Measurements from ENCODE around the gene NFKB1. TPM values are rescaled to one million over a fixed set of nuclear protein-coding genes. Genes with fewer than 3 reads are reported as not detected.
A peak's percentile ranks its signal among the peaks of the same experiment; 100 is the strongest.
"Not testable (repeated sequence)": the region's sequence is repeated elsewhere in the genome, so short reads cannot be mapped to it uniquely, and the experiment has no call there.

Gene NFKB1
- total RNA-seq, 1 donor from 2014 or later: 33.4 TPM

DNA sequence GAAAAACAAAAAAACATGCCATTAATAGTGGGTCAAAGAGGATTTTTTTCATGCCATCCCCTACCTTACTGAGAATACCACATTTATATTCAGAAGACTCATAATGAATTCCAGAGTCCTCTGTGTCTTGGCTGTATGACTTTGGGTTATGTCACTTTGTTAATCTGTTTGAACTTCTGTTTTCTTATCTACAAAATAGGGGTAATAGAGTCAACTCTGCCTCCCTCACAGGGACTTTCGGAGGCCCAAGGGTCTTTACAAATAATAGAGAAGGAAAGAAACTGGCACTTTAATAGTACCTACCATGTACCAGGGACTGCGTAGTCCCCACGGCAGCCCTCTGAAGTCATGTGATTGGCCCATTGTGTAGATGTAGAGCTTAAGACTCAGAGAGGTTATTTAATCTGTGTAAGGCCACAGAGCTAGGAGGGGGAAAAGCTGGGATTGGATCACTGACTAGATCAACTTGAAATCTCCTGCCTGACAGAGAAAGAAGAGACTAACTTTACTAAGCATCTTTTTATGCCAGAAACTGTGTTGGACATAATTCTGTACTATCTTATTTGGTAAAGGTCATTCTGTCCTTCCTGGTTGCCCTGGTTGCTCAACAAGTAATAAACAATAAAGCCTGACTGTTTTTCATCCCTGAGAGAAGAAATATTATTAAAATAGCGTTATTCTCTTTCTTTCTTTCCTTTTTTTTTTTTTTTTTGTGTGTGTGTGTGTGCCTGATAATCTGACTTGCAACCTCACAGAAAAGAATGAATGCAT is 59.6 kb downstream of the NFKB1 start:
- DNase-seq (ENCODE audit: low read depth): no peak

DNA sequence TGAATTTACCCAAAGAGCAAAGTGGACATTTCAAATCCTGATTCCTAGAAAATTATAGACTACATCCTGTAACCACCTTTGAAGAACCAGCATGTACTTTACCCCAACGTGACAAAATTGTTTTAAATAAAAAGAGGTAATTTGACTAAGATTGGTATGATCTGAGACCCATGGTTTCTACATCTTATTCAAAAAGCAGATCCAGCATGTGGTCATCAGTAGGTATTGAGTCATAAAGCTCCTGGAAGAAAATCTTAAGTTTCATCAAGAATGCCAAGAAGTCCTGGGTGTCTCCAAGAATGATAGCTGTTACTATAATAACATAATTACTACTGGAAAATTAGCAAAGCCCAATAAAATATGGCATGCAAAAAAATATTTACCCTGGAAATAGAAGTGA is 61.8 kb downstream of the NFKB1 start:
- DNase-seq (ENCODE audit: low read depth): no peak

DNA sequence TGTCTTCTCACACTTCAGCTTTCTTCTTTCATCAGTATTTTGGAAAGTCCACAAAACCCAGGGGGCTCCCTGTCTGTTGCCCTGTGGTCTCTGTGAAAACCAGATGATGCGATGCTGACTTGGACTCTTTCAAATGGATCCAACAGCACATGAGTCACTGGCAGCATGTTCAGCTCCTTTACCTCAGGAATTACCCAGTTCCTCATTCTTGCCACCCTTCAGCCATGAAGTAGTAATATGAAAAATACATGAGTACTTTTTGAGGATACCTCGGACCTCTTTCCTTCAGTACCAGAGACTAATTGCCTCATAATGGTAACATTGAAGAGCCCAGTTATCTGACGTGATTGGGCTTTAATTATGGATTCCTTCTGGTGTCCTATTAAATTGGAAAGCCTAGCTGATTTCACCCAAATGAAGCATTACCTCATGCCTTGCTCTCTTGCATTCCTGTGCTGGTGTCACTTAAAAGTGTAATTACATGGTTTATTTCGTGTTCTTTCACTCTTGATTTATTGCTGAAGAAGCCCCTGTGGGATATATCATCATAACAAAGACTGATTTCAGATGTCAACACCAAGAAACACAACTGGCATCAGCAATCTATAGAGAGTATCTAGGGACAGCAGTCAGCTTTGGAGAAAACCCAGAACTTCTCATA is 63.4 kb downstream of the NFKB1 start:
- DNase-seq (ENCODE audit: low read depth): peak; percentile 51

DNA sequence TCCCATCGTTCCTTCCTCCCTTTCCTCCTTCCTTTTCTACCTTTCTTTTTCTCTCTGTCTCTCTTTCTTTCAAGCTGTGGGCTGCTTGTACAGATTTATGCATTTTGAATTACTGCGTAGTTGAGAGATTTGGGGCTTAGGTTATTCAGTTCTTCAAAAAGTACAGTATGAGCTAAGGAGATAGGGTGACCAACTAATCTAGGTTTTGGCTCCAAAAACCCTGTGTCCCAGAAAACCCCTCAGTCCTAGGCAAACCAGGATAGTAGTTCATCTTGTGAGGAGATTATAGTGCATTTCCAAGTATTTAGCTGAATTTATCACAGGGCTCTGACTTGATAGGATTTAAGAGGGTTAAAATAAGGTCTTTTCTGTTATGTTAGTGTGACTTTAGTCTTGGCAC is 64.5 kb downstream of the NFKB1 start:
- no peak for DNase-seq (ENCODE audit: low read depth)

DNA sequence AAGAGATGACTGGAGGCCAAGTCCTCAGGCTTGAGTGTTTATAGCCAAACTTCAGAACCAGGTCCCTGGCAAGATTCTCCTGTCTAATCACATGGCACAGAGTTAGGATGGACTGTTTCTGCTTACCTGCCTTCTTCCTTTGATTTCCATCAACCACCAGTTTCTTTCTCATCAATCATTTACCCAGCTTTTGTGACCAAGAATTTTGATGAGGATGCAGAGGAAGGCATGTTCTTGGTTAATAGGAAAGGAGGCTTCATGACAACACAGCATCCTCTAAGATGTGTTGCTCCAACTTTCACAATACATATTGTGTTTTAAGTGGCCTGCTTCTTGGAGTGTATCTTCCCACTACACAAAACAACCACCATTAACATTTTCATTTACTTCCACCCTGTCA is 65.3 kb downstream of the NFKB1 start:
- no peak for DNase-seq (ENCODE audit: low read depth)

DNA sequence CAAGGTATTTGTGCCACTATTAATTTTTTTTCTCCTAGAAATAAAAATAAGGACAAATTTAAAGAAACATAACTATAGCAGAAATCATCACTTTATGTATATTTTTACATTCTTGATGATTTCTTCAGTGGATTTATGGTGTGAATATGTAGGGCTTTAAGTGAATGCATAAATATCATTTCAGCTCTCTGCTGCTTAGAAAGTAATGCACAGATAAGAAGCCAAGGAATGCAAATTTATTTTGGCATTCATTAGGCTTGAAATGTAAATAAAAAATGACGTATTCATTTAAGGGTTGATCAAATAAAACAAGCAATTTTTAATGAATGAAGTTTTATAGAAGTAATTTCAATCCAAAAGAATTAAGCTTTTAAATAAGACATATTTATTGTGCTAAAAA is 66.3 kb downstream of the NFKB1 start:
- DNase-seq (ENCODE audit: low read depth): no peak

DNA sequence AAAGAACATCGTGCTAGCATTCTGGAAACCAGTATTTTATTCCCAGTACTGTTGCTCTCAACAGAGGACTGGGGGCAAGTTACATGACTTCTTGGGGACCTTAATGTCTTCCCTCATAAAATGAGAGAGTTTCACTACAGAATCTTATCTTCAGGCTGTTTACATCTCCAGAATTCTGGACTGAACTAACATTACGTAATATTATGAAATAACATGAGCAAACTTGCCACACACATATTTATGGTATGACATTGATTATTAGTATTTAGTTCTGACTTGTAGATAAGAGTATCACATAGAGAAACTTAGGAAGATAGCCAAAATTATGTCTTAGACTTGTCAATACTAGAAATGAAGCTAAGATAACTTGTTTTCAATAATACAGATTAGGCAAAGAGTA is 68.0 kb downstream of the NFKB1 start:
- no peak for DNase-seq (ENCODE audit: low read depth)

DNA sequence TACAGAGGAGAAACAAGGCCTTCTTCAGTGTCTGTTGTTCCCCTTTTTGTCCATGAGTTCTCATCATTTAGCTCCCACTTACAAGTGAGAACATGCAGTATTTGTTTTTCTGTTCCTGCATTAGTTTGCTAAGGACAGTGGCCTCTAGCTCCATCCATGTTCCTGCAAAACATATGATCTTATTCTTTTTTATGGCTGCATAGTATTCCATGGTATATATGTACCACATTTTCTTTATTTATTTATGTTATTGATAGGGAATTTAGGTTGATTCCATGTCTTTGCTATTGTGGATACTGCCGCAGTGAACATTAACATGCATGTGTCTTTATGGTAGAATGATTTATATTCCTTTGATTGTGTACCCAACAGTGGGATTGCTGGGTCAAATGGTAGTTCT is 69.1 kb downstream of the NFKB1 start:
- not testable (repeated sequence) for DNase-seq (ENCODE audit: low read depth)

DNA sequence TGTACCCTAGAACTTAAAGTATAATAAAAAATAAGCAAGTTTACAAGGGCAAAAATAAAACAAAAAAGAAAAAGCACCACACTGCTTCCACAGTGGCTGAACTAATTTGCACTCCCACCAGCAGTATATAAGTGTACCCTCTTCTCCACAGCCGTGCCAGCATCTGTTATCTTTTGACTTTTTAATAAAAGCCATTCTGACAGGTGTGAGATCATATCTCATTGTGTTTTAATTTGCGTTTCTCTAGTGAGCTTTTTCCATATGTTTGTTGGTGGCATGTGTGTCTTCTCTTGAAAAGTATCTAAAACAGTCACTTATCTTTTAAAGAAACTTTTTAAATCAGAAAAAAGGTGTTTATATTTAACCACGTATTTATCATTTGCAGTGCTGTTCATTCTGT is 71.3 kb downstream of the NFKB1 start:
- no peak for DNase-seq (ENCODE audit: low read depth)

DNA sequence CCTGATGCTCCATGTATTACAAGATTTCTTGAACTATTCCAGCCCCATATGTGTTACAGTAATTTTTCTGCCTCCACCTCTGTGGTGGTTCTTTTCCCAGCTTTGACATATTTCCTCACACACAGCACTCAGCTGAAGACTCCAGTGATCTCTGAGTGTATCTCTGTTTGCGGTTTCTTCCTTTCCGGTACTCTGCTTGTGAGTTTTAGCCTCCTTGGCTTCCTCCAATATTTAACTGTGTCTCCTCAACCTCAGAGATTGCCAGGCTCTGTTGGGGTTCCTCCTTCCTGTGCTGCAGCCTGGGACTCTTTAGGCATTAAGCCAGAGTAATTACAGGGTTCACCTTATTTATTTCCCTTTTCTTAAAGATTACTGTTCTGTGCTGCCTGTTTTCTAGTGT is 73.2 kb downstream of the NFKB1 start:
- DNase-seq (ENCODE audit: low read depth): no peak

DNA sequence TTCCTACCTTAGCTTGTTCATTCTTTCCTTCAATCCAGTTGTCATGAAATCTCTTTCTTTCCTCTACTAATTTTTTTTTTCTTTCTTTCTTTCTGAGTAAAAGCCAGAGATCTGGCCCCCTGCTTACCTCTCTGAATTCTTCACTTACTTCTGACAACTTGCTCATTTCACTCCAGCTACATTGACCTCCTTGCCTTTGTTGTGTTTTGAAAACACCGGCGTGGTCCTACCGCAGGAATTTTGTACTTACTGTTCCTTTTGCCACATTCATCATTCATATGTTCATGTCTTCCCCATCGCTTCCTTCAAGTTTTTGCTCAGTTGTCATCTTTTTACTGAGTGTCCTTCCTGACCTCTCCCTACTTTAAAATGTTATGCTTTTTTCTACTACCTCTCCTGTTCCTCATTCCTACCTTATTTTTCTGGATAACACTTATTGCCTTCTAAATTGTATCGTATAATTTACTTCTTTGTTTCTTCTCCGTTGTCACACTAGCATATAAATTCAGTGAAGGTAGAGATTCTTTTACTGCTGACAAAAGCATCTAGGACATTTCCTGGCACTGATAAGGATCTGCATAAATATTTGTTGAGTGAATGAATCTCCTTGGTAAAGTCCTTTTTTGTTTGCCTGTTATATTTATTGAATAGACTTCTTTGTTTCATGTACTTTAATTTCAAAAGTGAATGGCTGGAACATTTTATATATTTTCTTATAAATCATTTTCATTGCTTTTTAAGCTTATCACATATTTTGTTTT is 74.4 kb downstream of the NFKB1 start:
- DNase-seq (ENCODE audit: low read depth): no peak

DNA sequence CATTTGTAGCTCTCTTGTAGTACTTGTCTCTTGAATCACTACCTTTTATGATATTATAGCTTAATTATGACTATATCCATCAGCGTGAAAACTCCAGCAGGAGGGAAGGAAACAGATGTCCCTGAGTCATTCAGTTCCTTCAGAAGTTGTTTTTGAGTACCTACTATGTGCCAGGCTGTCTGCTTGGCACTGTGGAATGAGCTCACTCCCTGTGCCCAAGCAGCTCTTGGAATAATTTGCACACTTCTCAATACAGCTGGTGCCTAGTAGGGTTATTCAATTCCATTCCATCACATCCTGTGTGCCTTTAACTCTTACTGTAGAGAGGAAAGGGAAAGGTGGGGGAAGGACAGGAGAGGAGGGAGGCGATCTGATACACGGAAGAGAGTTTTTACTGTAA is 77.1 kb downstream of the NFKB1 start:
- DNase-seq (ENCODE audit: low read depth): no peak

DNA sequence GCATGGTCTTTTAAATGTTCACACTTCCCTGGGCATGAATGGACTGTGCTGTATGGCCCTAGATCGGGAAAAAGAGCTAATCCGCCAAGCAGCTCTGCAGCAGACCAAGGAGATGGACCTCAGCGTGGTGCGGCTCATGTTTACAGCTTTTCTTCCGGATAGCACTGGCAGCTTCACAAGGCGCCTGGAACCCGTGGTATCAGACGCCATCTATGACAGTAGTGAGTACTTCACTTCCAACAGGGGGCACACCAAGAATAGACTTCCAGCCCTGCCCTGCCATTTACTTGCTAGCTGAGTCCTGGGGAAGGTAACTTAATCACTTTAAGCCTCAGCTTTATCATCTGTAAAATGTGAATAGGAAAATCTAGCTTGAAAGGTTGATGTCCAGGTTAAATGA is 77.7 kb downstream of the NFKB1 start:
- no peak for DNase-seq (ENCODE audit: low read depth)

DNA sequence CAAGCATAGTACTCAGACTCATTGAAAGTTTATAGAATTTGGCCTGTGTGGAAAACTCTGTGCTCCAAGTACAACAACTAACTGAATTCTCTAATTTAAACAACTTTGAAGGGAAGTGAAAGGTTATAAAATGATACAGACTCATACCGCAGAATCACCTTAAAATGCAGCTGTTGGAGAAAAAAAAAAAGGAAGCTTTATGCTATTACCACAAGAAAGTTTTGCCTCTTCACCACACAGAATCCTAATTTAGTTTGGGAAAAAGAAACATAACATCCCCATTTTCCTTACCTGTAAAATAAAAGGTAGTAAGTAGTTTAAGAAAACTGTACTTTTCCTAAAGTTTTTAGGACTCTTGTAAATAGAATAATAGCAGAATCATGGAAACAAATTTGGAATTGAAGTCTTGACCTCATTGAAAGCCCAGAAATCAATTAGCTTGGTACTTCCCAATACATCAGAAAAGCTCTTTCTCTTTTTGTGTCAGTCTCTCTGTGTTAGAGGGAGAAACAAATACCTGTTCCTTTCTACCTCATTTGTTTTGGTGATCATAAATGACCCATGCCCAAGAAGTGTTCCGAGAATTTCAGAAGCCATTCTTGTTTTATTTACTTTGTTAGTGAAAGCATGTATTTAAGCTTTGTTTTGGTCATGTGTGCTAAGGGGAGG is 78.8 kb downstream of the NFKB1 start:
- DNase-seq (ENCODE audit: low read depth): no peak

DNA sequence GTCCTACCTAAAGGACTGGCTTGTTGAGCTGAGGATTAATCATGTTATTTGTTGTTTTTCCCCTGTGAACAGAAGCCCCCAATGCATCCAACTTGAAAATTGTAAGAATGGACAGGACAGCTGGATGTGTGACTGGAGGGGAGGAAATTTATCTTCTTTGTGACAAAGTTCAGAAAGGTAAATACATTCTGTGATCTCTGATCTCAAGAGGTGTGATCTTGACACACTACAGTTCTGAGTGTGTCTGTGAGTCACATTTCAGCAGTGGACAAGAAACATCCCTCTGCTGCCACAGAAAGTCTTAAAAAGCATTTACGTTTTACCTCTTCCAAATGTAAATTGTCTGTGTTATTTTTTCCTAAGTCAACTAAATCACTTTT is 79.3 kb downstream of the NFKB1 start:
- DNase-seq (ENCODE audit: low read depth): no peak

DNA sequence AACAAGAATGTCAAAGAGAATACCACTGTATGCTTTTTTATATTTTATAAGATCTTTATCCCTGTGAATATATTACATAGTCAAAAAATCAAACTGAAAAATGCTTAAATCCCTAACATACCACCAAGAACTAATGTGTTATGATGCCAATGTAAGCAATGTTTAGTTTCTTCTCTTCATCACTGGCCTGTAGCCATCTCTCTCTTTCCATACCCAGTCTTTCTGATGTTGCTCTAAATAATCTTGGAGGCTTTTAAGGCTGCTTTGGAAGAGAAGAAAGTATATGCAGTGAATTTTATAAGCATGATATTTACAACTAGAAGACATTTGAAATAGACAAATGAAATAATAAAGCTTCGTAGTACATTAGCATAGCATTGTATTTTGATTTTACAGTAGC is 82.9 kb downstream of the NFKB1 start:
- DNase-seq (ENCODE audit: low read depth): no peak

DNA sequence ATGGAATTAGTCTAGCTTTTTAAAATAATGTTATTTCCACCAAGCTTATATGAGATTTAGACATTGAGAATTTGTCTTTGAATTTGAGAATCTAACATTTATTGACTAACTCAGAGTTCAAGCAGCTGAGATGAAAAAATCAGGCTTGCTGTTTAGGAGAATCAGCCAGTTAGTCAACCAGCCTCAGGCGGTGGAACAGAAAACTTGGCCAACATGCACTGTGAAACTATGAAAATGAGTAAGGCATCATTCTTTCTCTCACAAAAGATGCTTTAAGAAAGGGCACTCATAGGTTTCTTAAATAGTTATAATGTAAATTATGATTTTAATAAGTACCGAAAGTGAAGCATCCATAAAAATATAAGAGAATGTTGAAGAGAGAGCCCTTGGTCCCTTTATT is 84.2 kb downstream of the NFKB1 start:
- no peak for DNase-seq (ENCODE audit: low read depth)

DNA sequence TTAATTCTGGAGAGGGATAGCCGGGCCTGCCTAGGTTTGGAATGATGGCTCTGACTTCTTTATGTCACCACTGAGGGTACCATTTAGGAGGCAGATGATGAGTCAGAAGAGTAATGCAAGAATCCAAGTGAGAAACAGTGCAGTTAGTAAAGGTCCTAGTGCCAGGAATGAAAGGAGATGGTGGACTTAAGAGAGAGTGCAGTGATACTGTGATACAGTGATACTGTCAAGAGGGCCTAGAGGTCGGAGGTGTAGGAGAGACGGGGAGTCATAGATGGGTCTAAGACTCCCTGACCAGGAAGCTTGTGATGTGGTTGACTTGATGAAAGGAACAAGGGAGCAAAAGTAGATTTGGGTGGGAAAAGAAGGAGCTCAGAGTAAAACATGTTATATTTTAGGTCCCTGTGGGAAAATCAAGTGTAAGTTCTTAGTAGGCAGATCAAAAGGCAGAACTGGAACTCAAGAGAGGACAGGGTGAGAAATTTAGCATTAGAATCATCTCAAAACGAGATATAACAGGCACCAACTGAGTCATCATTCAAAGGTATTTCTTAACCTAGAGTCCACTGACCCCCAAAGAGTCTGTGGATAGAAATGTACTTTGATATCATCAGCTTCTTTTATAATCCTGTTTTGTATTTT is 85.0 kb downstream of the NFKB1 start:
- DNase-seq (ENCODE audit: low read depth): no peak

DNA sequence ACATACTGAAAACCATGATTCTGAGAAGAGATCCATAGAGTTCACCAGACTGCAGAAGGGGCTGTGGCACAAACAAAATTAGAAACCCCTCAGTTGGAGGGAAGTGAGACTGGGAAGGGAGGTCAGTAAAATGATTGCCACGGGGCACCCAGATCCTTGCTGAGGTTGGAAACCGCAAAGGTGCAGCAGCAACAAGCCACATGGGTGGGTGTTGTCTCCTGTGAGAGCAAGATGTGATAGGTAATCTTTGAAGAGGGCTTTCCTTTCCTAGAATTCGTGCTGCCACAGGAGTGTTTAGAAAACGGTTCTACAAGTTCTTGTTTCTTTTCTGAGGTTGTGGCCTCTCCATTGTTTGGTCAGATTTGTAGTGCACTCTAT is 85.5 kb downstream of the NFKB1 start:
- no peak for DNase-seq (ENCODE audit: low read depth)

DNA sequence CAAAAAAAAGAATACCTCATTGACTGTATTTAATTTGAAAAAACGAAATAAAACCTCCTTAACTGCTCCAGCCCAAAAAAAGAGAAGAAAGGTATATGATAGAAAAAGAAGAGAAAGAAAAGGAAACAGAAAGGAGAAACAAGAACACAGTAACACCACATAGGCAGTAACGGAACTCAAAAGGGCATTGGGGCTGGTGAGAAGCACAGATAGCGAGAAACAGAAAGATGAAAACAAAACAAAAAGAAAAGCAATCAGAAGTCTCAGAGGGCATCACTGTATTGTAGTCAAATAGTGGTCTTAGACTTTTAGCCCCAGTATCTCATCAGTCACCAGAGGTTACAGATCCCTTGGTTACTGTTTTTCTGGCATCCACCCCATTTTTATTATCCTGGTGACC is 88.6 kb downstream of the NFKB1 start:
- no peak for DNase-seq (ENCODE audit: low read depth)

DNA sequence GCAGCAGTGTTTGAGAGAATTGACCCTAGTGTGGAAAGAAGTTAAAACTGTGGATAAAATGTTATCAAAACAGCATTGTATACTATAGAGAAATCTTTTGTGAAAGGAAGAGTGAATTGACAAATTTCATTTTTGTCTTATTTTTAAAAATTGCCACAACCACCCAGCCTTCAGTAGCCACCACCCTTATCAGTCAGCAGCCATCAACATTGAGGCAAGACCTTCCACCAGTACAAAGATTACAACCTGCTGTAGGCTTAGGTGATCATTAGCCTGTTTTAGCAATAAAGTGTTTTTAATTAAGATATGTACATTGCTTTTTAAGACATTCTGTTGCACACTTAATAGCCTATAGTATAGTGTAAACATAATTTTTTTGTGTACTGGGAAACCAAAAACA is 91.1 kb downstream of the NFKB1 start:
- no peak for DNase-seq (ENCODE audit: low read depth)

DNA sequence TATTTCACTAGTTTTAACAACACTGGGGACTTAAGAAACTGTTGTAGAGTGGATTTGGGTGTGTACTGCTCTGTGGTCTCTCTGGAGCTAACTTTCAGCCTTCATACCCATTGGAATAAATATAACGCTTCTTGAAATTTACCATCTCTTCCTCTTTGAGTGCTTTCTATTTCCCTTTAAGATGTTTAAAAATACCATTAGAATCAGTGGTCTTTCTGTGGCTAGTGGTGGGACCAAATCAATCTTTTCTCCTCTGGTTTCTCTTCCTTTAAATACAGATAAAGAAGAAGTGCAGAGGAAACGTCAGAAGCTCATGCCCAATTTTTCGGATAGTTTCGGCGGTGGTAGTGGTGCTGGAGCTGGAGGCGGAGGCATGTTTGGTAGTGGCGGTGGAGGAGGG is 92.0 kb downstream of the NFKB1 start:
- DNase-seq (ENCODE audit: low read depth): no peak

Measured in myocyte (in vitro differentiated cells).